Astrocyte (in vitro differentiated cells and primary cell): Measurements from ENCODE around the gene BACH2.

Experiments
- CTCF ChIP-seq: IDR thresholded peaks from 2 replicates; pipeline ENCODE4 v1.5.1; 2011; ENCODE audit warnings: low read depth, mild to moderate bottlenecking, inconsistent platforms, low read length, moderate library complexity; ENCODE audit not compliant: insufficient read depth
- EZH2 ChIP-seq: IDR thresholded peaks from 2 replicates; pipeline ENCODE4 v1.6.1; 2012; ENCODE audit warnings: mild to moderate bottlenecking, low read length, inconsistent platforms; ENCODE audit not compliant: insufficient read depth

GRCh38 chr6:90109141-90109540, 187.5 kb downstream of the BACH2 start:
- no peak for TF ChIP-seq CTCF
- no peak for TF ChIP-seq EZH2
